GM19035 (cell line): ENCODE results near the gene SNRPB.

ENCODE experiments used
- ATAC-seq: cut with Tn5 transposase; IDR thresholded peaks from one replicate; pipeline ENCODE4 v1.9.1; 2021; ENCODE audit not compliant: unreplicated experiment

SNRPB gene

GRCh38 chr20:2475850-2476741 is 5.5 kb upstream of the SNRPB start:
- ATAC-seq, result no peak

GRCh38 chr20:2473516-2473915 is 2.9 kb upstream of the SNRPB start:
- ATAC-seq, result no peak

- peak; percentile 26 for ATAC-seq
Measured at GRCh38 chr20:2469991-2470422, 582 bp downstream of the SNRPB start.

- no peak for ATAC-seq
Measured at GRCh38 chr20:2468581-2469407, 1.8 kb downstream of the SNRPB start.

- no peak for ATAC-seq
Measured at GRCh38 chr20:2467412-2467811, 3.2 kb downstream of the SNRPB start.

GRCh38 chr20:2465100-2465499 is 5.5 kb downstream of the SNRPB start:
- ATAC-seq, result no peak

- no peak for ATAC-seq
Measured at GRCh38 chr20:2463616-2464365, 6.8 kb downstream of the SNRPB start.

GRCh38 chr20:2462484-2462883 is 8.1 kb downstream of the SNRPB start:
- no peak for ATAC-seq

GRCh38 chr20:2460752-2461424 is 9.7 kb downstream of the SNRPB start:
- ATAC-seq, result no peak

- no peak for ATAC-seq
Measured at GRCh38 chr20:2459981-2460751, 10.4 kb downstream of the SNRPB start.

GRCh38 chr20:2458919-2459499 is 11.6 kb downstream of the SNRPB start:
- ATAC-seq, result no peak

- no peak for ATAC-seq
Measured at GRCh38 chr20:2455771-2456497, 14.7 kb downstream of the SNRPB start.

- no peak for ATAC-seq
Measured at GRCh38 chr20:2453792-2454191, 16.8 kb downstream of the SNRPB start.

GRCh38 chr20:2451939-2452732 is 18.5 kb downstream of the SNRPB start:
- no peak for ATAC-seq

GRCh38 chr20:2451422-2451821 is 19.2 kb downstream of the SNRPB start:
- no peak for ATAC-seq

GRCh38 chr20:2449386-2449785 is 21.2 kb downstream of the SNRPB start:
- ATAC-seq, result no peak

GRCh38 chr20:2446845-2447244 is 23.7 kb downstream of the SNRPB start:
- no peak for ATAC-seq

GRCh38 chr20:2431185-2431584 is 39.4 kb downstream of the SNRPB start:
- ATAC-seq, result no peak
